H1 (cell line): ENCODE results near the gene SLC2A2. TPM values are rescaled to one million over a fixed set of nuclear protein-coding genes. Genes with fewer than 3 reads are reported as not detected.

Source experiments
- CTCF ChIA-PET: fragments of 300-600 bp; sonication (Branson Sonifier 250); formaldehyde crosslinking; loops from one replicate; lab custom pipeline; 2021; ENCODE audit not compliant: partially characterized antibody; lab: Charles Lee
- POLR2A ChIA-PET: fragments of 300-600 bp; sonication (Branson Sonifier 250); formaldehyde crosslinking; loops from one replicate; lab custom pipeline; 2021; ENCODE audit warnings: inconsistent platforms; ENCODE audit not compliant: partially characterized antibody; lab: Charles Lee
- DNase-seq, 2 experiments: peaks; one replicate each; pipeline versions ENCODE4 v3.0.0 to v3.0.0-alpha.2; 2010 to 2022; ENCODE audit warnings: low spot score in 2 of 2, low read depth in 1 of 2, mixed read lengths in 1 of 2
- FAIRE-seq: peaks from 2 replicates; lab custom pipeline; 2011; peaks lifted over from hg19 to GRCh38; lab: Jason Lieb, UNC
- H2AFZ ChIP-seq: 2 replicates; pipeline ENCODE4 v1.8.1; 2012; ENCODE audit warnings: low read length, inconsistent platforms
- H2AK5ac ChIP-seq: 2 replicates; pipeline ENCODE4 v1.6.1; 2013; ENCODE audit warnings: low read depth, low read length
- H2BK120ac ChIP-seq: replicated peaks from 2 replicates; pipeline ENCODE3; 2013; ENCODE audit warnings: low read depth, low read length, inconsistent platforms
- H2BK12ac ChIP-seq: 2 replicates; pipeline ENCODE4 v1.6.1; 2013; ENCODE audit warnings: low read depth, low read length
- H2BK15ac ChIP-seq: 2 replicates; pipeline ENCODE4 v1.6.1; 2013; ENCODE audit warnings: low read length
- H2BK20ac ChIP-seq: 2 replicates; pipeline ENCODE4 v1.6.1; 2013; ENCODE audit warnings: low read length
- H2BK5ac ChIP-seq: 2 replicates; pipeline ENCODE4 v1.6.1; 2013; ENCODE audit warnings: low read depth, low read length
- H3K14ac ChIP-seq: 2 replicates; pipeline ENCODE4 v1.6.1; 2013; ENCODE audit warnings: inconsistent platforms; ENCODE audit not compliant: insufficient read length
- H3K18ac ChIP-seq: 2 replicates; pipeline ENCODE4 v1.6.1; 2013; ENCODE audit warnings: low read length; ENCODE audit errors: extremely low read depth
- H3K23ac ChIP-seq: 2 replicates; pipeline ENCODE4 v1.6.1; 2013; ENCODE audit warnings: inconsistent platforms; ENCODE audit not compliant: insufficient read length
- H3K23me2 ChIP-seq: 2 replicates; pipeline ENCODE4 v1.6.1; 2013; ENCODE audit warnings: low read depth, low read length
- H3K27ac ChIP-seq: 2 replicates; pipeline ENCODE4 v1.6.1; 2011; ENCODE audit warnings: low read depth, low read length, inconsistent platforms
- H3K27me3 ChIP-seq, 4 experiments: replicated peaks in 1 of 4; 1 replicate in 1 of 4; 2 replicates in 3 of 4; pipeline versions ENCODE4 v1.6.1 to v1.8.1; 2011 to 2013; ENCODE audit warnings: low read length in 3 of 4, mild to moderate bottlenecking in 3 of 4, inconsistent platforms in 2 of 4, mixed read lengths in 2 of 4, moderate library complexity in 1 of 4; ENCODE audit not compliant: control insufficient read depth in 3 of 4, insufficient read depth in 3 of 4; ENCODE audit errors: extremely low read depth in 1 of 4
- H3K36me3 ChIP-seq, 4 experiments: 2 replicates each; pipeline versions ENCODE4 v1.6.1 to v1.8.1; 2011 to 2013; ENCODE audit warnings: mild to moderate bottlenecking in 4 of 4, low read length in 3 of 4, moderate library complexity in 2 of 4, control low read depth in 1 of 4, inconsistent platforms in 1 of 4; ENCODE audit not compliant: insufficient read depth in 4 of 4, control insufficient read depth in 2 of 4
- H3K4ac ChIP-seq: replicated peaks from 2 replicates; pipeline ENCODE3; 2013; ENCODE audit warnings: low read length, low read depth, mixed read lengths, inconsistent platforms; ENCODE audit not compliant: insufficient read length
- H3K4me1 ChIP-seq, 4 experiments: replicated peaks in 1 of 4; 1 replicate in 1 of 4; 2 replicates in 3 of 4; pipeline versions ENCODE4 v1.6.1 to v1.8.1; 2011 to 2013; ENCODE audit warnings: low read length in 3 of 4, inconsistent platforms in 2 of 4, mixed read lengths in 1 of 4; ENCODE audit not compliant: insufficient read depth in 4 of 4, control insufficient read depth in 3 of 4
- H3K4me2 ChIP-seq, 2 experiments: 2 replicates each; pipeline versions ENCODE4 v1.6.1 to v1.8.1; 2011 to 2013; ENCODE audit warnings: low read depth in 2 of 2, low read length in 2 of 2, control low read depth in 1 of 2, inconsistent platforms in 1 of 2, mild to moderate bottlenecking in 1 of 2; ENCODE audit not compliant: insufficient read depth in 1 of 2
- H3K4me3 ChIP-seq, 4 experiments: fragments of 200-600, 300-600 bp in 1 of 4; sonication (generic), shearing (Covaris generic), sonication (Bioruptor Twin) in 1 of 4; 2 replicates each; pipeline versions ENCODE4 v1.5.1 to v1.8.1; 2011 to 2016; ENCODE audit warnings: low read length in 4 of 4, low read depth in 3 of 4, control low read depth in 2 of 4, inconsistent platforms in 2 of 4, mild to moderate bottlenecking in 2 of 4, mixed read lengths in 1 of 4, moderate library complexity in 1 of 4; ENCODE audit not compliant: insufficient read depth in 2 of 4; ENCODE audit errors: extremely low read depth in 1 of 4
- H3K56ac ChIP-seq: replicated peaks from 2 replicates; pipeline ENCODE3; 2013; ENCODE audit warnings: low read depth, mild to moderate bottlenecking, mixed read lengths, low read length, inconsistent platforms; ENCODE audit not compliant: insufficient read length
- H3K79me1 ChIP-seq: 2 replicates; pipeline ENCODE4 v1.6.1; 2013; ENCODE audit warnings: low read depth, low read length, control low read depth
- H3K79me2 ChIP-seq, 2 experiments: 2 replicates each; pipeline versions ENCODE4 v1.6.1 to v1.8.1; 2012 to 2013; ENCODE audit warnings: low read length in 2 of 2, mild to moderate bottlenecking in 2 of 2, inconsistent platforms in 1 of 2; ENCODE audit not compliant: insufficient read depth in 2 of 2, control insufficient read depth in 1 of 2
- H3K9ac ChIP-seq, 4 experiments: replicated peaks in 1 of 4; 1 replicate in 1 of 4; 2 replicates in 3 of 4; pipeline versions ENCODE4 v1.6.1 to v1.8.1; 2011 to 2013; ENCODE audit warnings: low read depth in 3 of 4, low read length in 3 of 4, control low read depth in 2 of 4, mild to moderate bottlenecking in 2 of 4, moderate library complexity in 2 of 4, inconsistent platforms in 1 of 4; ENCODE audit errors: extremely low read depth in 1 of 4
- H3K9me3 ChIP-seq, 2 experiments: 2 replicates each; pipeline versions ENCODE4 v1.6.1 to v1.8.1; 2012 to 2013; ENCODE audit warnings: mild to moderate bottlenecking in 2 of 2, moderate library complexity in 2 of 2, control low read depth in 1 of 2, inconsistent platforms in 1 of 2, low read depth in 1 of 2, low read length in 1 of 2, mixed read lengths in 1 of 2; ENCODE audit not compliant: insufficient read depth in 2 of 2
- H4K20me1 ChIP-seq, 2 experiments: replicated peaks in 1 of 2; 2 replicates each; pipeline versions ENCODE3 to v1.8.1; 2011 to 2013; ENCODE audit warnings: inconsistent platforms in 2 of 2, low read length in 2 of 2, mild to moderate bottlenecking in 1 of 2; ENCODE audit not compliant: insufficient read depth in 2 of 2, control insufficient read depth in 1 of 2
- H4K5ac ChIP-seq: 2 replicates; pipeline ENCODE4 v1.6.1; 2013; ENCODE audit warnings: low read length, low read depth, mixed read lengths, inconsistent platforms; ENCODE audit not compliant: insufficient read length
- H4K8ac ChIP-seq: 2 replicates; pipeline ENCODE4 v1.8.0; 2013; ENCODE audit warnings: mild to moderate bottlenecking, moderate library complexity, low read length, inconsistent platforms; ENCODE audit not compliant: insufficient read depth; ENCODE audit errors: extremely low read depth
- H4K91ac ChIP-seq: replicated peaks from 2 replicates; pipeline ENCODE3; 2013; ENCODE audit warnings: low read length, mixed read lengths, inconsistent platforms; ENCODE audit not compliant: insufficient read length
- ASH2L ChIP-seq: fragments of 200-600, 300-600 bp; sonication (generic); IDR thresholded peaks from one replicate; pipeline ENCODE4 v1.7.1; 2017; ENCODE audit warnings: low read length
- EP300 ChIP-seq, 2 experiments: IDR thresholded peaks; 1 replicate in 1 of 2; 2 replicates in 1 of 2; pipeline ENCODE4 v1.6.1; 2011 to 2012; ENCODE audit warnings: low read depth in 2 of 2, low read length in 2 of 2, mild to moderate bottlenecking in 2 of 2, borderline replicate concordance in 1 of 2, inconsistent platforms in 1 of 2, moderate library complexity in 1 of 2
- FOSL1 ChIP-seq: IDR thresholded peaks from 2 replicates; pipeline ENCODE4 v1.6.1; 2011; ENCODE audit warnings: mild to moderate bottlenecking, low read depth, low read length, moderate library complexity; ENCODE audit not compliant: insufficient read depth
- TBP ChIP-seq: IDR thresholded peaks from 2 replicates; pipeline ENCODE4 v1.6.1; 2011; ENCODE audit warnings: low read depth, low read length, improper control_type of control experiment
- YY1 ChIP-seq: IDR thresholded peaks from 2 replicates; pipeline ENCODE4 v1.6.1; 2011; ENCODE audit warnings: low read depth, mild to moderate bottlenecking, low read length
- WGBS, 2 experiments: shearing (Covaris generic) in 1 of 2; methylation state at CpG; one replicate each; pipeline versions ENCODE4 v1.1.6 to v1.1.7; 2013 to 2015; ENCODE audit warnings: low lambda C conversion rate in 2 of 2, mixed read lengths in 2 of 2, inconsistent platforms in 1 of 2, low coverage in 1 of 2, missing lambda C conversion rate in 1 of 2; ENCODE audit not compliant: insufficient replicate concordance in 2 of 2, insufficient coverage in 1 of 2, insufficient read length in 1 of 2; ENCODE audit errors: extremely low coverage in 1 of 2, missing lambda C conversion rate in 1 of 2; 5-methylcytosine and 5-hydroxymethylcytosine counted together
- long read RNA-seq, 2 experiments: library from RNA in 1 of 2; library from capped mRNA in 1 of 2; stranded (forward); transcript quantifications; one replicate each; pipeline ENCODE4 v2.0.0, GENCODE V29; 2021; ENCODE audit warnings: inconsistent platforms in 1 of 2
- polyA minus RNA-seq, 3 experiments: library from RNA; depleted of rRNA, polyadenylated mRNA; stranded (reverse); fragments of >200 nt; gene quantifications; 1 replicate in 2 of 3; 2 replicates in 1 of 3; pipeline ENCODE4 v1.2.3, GENCODE V29; 2011
- polyA plus RNA-seq, 7 experiments: library from polyadenylated mRNA; depleted of rRNA in 3 of 7; stranded (reverse) in 5 of 7; unstranded in 2 of 7; fragments of >200 nt in 5 of 7; fragments of 200-250 nt in 2 of 7; gene quantifications; 1 replicate in 5 of 7; 2 replicates in 1 of 7; 4 replicates in 1 of 7; pipeline versions ENCODE4 v1.2.1 to v1.2.3, GENCODE V29; 2011 to 2013; ENCODE audit warnings: missing spikeins in 2 of 7, mixed read lengths in 2 of 7
- total RNA-seq: library from RNA; stranded (reverse); fragmentation: NEBNext Ultra II Directional; extraction: Animal tissue kit (Norgen Biotek cat#: 25700); gene quantifications from 2 replicates; pipeline ENCODE4 v1.2.1, GENCODE V29; 2021

The SLC2A2 gene
- total RNA-seq: not detected in 2 replicates
- polyA plus RNA-seq (2011; rRNA removed): not detected in 2 replicates
- not detected for polyA plus RNA-seq (2011; cell fraction: cytosol; rRNA removed)
- not detected for polyA plus RNA-seq (2011; cell fraction: nucleus; rRNA removed)
- not detected in 4 replicates for polyA plus RNA-seq (2012, experiment 1 of 2)
- polyA plus RNA-seq (2012, experiment 2 of 2): not detected
- polyA plus RNA-seq (2013, experiment 1 of 2): not detected
- polyA plus RNA-seq (2013, experiment 2 of 2): not detected
- polyA minus RNA-seq (2011; rRNA and poly(A)+ RNA removed): not detected in 2 replicates
- not detected for polyA minus RNA-seq (2011; cell fraction: cytosol; rRNA and poly(A)+ RNA removed)
- not detected for polyA minus RNA-seq (2011; cell fraction: nucleus; rRNA and poly(A)+ RNA removed)
- long read RNA-seq, experiment 1: 0 reads
- long read RNA-seq, experiment 2: 0 reads

- Histone ChIP-seq H4K20me1 (no peaks in the 10 kb centered on the region), H3K23me2 (0 out of 2 replicates have a peak, but pooled peaks cover 2% of the 10 kb centered on the region), H3K79me2 (no peaks in the 10 kb centered on the region), H3K4me2 (no peak within 1 kb of the TSS; a peak in 1 of 4 replicates), H2BK120ac (no peak within 1 kb of the TSS), H3K36me3 (no peaks in the 10 kb centered on the region), H3K18ac (no peak within 1 kb of the TSS), H2AK5ac (no peak within 1 kb of the TSS), H3K9me3 (no peaks in the 10 kb centered on the region)
- TF ChIP-seq TBP (no peak), YY1 (no peak), EP300 (IDR thresholded peaks at IDR 0.05; ENCODE audit: borderline replicate concordance in 1 of 2, low read depth in 2 of 2, low read length in 2 of 2) (no peak), FOSL1 (no peak), ASH2L (no peak)
- TF ChIP-seq, all 59 proteins: peak for 0
- WGBS, 2 experiments: 79% methylated on average over 4 of the region's 4 CpGs; no CpG with 5 or more reads in 1 of the 2 experiments
- Histone ChIP-seq H4K91ac (no peak within 1 kb of the TSS), H2BK5ac (no peak within 1 kb of the TSS), H4K5ac (no peak within 1 kb of the TSS), H3K23ac (no peak within 1 kb of the TSS), H4K8ac (no peak within 1 kb of the TSS), H2BK20ac (no peak within 1 kb of the TSS), H3K4ac (no peak within 1 kb of the TSS), H3K79me1 (no peaks in the 10 kb centered on the region), H3K9ac (no peak within 1 kb of the TSS), H3K14ac (no peak within 1 kb of the TSS), H2BK12ac (no peak within 1 kb of the TSS), H3K27me3 (peaks cover 1 to 18% (median 15%) of the 10 kb centered on the region in 4 experiments; a peak in 6 of 7 replicates), H3K4me3 (no peak within 1 kb of the TSS), H3K27ac (no peak within 1 kb of the TSS), H3K56ac (no peak within 1 kb of the TSS), H2BK15ac (no peak within 1 kb of the TSS), H3K4me1 (peaks cover 0 to 6% (median 3%) of the 10 kb centered on the region in 4 experiments; a peak in 2 of 7 replicates), H2AFZ (no peak within 1 kb of the TSS)
- no peak for FAIRE-seq
- no peak for DNase-seq
- ChIA-PET POLR2A (no interaction called here), CTCF (interaction anchor here (0.8 to 4.0 kb wide), 2 partner anchors 9 to 1650 kb away, joined by 3 to 28 read pairs; no protein-coding TSS in a partner anchor)
Measured at GRCh38 chr3:171026597-171027293, at the start of gene SLC2A2. Gene SLC2A2 (minus strand): TSS chr3:171026720. CDS start chr3:171026670, 50 bp downstream.
